ENCODE results near the gene SSRP1. TPM values are rescaled to one million over a fixed set of nuclear protein-coding genes. Genes with fewer than 3 reads are reported as not detected.

The SSRP1 gene
- total and polyA plus RNA-seq, 9 of the 15 experiments (the other 6 are each of a cell fraction or from before 2014, with no cell fraction given) = 91.1 to 416 (median 245) TPM

DNA sequence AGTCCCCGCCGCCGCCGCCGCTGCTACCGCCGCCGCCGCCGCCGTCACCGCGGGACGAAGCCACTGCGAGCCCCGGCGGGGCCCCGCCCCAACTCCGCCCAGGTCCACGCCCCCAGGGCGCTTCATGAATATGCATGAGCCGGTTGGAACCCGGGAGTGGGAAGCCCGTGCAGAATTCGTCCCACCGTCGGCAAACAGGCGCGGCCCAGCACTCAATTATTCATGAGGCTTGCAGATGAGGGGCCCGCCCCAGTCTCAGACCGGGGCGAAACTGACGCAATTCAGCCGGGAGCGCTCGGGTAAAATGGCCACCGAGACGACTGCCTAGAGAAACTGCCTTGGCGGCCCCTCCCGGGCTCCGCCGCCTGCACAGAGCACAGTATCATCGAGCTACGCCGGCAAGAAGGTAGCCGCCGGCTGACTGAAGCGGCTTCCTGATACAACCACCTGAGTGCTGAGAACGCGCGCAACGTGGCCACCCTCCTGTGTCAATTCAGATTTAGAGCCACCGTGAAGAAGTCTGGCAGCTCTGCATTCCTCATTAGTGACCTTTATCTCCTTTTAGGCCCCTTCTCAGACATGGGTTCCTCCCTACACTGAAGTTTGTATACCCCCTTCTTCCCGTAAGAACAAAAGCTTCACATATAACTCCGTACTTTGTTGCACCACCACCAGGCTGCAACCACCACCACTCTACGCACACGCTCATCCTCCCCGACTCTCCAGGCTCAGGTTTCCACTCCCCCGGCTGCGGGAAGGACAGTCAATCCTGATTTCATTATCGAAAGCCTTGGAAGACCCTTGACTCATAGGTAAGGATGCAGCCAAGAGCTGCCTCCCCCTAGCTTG lies 10.6 kb downstream of the SSRP1 start, which contains the start of gene TNKS1BP1 (continued):
- TF ChIP-seq TOE1 (IDR thresholded peaks at IDR 0.05; ENCODE audit: borderline replicate concordance) (no peak; the same call in 1 of the 2 replicates), TOE1 (CRISPR knock-in tag; IDR thresholded peaks at IDR 0.05; ENCODE audit: borderline replicate concordance, low read depth) (no peak), ZNF354B (CRISPR knock-in tag; IDR thresholded peaks at IDR 0.05) (no peak), MAFG (tag; conservative IDR thresholded peaks at IDR 0.05) (no peak), ZBED1 (IDR thresholded peaks at IDR 0.05) (no peak), EP400 (IDR thresholded peaks at IDR 0.05) (peak; percentile 94), POLR2H (tag; IDR thresholded peaks at IDR 0.05; ENCODE audit: low read depth) (peak; percentile 91), CBX5 (IDR thresholded peaks at IDR 0.05; ENCODE audit: borderline replicate concordance, low read depth) (no peak), ZNF75A (CRISPR knock-in tag; IDR thresholded peaks at IDR 0.05) (no peak), GABPB2 (CRISPR knock-in tag; conservative IDR thresholded peaks at IDR 0.05) (no peak), SRF (CRISPR knock-in tag; IDR thresholded peaks at IDR 0.05) (no peak), ETS1 (conservative IDR thresholded peaks at IDR 0.05; ENCODE audit: control insufficient read depth, low read depth, low read length) (peak; percentile 55; the same call in 1 of the 2 replicates), SP1 (CRISPR knock-in tag; IDR thresholded peaks at IDR 0.05) (peak; percentile 81), ZNF444 (CRISPR knock-in tag; IDR thresholded peaks at IDR 0.05) (no peak)
- TF ChIP-seq, protein P1, sequence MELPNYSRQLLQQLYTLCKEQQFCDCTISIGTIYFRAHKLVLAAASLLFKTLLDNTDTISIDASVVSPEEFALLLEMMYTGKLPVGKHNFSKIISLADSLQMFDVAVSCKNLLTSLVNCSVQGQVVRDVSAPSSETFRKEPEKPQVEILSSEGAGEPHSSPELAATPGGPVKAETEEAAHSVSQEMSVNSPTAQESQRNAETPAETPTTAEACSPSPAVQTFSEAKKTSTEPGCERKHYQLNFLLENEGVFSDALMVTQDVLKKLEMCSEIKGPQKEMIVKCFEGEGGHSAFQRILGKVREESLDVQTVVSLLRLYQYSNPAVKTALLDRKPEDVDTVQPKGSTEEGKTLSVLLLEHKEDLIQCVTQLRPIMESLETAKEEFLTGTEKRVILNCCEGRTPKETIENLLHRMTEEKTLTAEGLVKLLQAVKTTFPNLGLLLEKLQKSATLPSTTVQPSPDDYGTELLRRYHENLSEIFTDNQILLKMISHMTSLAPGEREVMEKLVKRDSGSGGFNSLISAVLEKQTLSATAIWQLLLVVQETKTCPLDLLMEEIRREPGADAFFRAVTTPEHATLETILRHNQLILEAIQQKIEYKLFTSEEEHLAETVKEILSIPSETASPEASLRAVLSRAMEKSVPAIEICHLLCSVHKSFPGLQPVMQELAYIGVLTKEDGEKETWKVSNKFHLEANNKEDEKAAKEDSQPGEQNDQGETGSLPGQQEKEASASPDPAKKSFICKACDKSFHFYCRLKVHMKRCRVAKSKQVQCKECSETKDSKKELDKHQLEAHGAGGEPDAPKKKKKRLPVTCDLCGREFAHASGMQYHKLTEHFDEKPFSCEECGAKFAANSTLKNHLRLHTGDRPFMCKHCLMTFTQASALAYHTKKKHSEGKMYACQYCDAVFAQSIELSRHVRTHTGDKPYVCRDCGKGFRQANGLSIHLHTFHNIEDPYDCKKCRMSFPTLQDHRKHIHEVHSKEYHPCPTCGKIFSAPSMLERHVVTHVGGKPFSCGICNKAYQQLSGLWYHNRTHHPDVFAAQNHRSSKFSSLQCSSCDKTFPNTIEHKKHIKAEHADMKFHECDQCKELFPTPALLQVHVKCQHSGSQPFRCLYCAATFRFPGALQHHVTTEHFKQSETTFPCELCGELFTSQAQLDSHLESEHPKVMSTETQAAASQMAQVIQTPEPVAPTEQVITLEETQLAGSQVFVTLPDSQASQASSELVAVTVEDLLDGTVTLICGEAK (IDR thresholded peaks at IDR 0.05) = peak; percentile 58
- TF ChIP-seq, protein P1 (CRISPR knock-in tag; IDR thresholded peaks at IDR 0.05) = no peak

Data from K562 (cell line).